ENCODE results near the gene MOV10L1.
"Not testable (repeated sequence)": the region's sequence is repeated elsewhere in the genome, so short reads cannot be mapped to it uniquely, and the experiment has no call there.

The MOV10L1 gene

GRCh38 chr22:50085211-50085972 lies 4.4 kb upstream of the MOV10L1 start, which contains the start of gene MLC1:
TSS of gene MLC1 (minus strand) at chr22:50085426. CDS start at chr22:50084902, 524 bp downstream.
- Histone ChIP-seq H3K4me2 (ENCODE audit: low read length) (0 out of 2 replicates have a peak within 1 kb of the TSS, but pooled peaks have one; percentile 38), H3K27me3 (ENCODE audit: insufficient read depth, low read length) (peaks cover 9% of the 10 kb centered on the region; the same call in 1 of the 2 replicates), H3K9ac (ENCODE audit: low read length) (no peak within 1 kb of the TSS), H3K36me3 (ENCODE audit: insufficient read depth, low read length) (no peaks in the 10 kb centered on the region; the same call in 1 of the 2 replicates), H3K79me2 (ENCODE audit: insufficient read depth, low read length) (no peaks in the 10 kb centered on the region), H3F3A (ENCODE audit: insufficient read depth, low read length) (no peaks in the 10 kb centered on the region), H3K9me3 (ENCODE audit: low read length) (peaks cover 11% of the 10 kb centered on the region; the same call in 1 of the 2 replicates), H3K9me2 (ENCODE audit: low read depth, low read length) (no peaks in the 10 kb centered on the region), H3K4me1 (ENCODE audit: insufficient read depth, low read length, severe bottlenecking) (peaks cover 7% of the 10 kb centered on the region), H2AFZ (ENCODE audit: low read length) (no peak within 1 kb of the TSS), H3K27ac (ENCODE audit: low read depth, low read length, poor library complexity, severe bottlenecking) (no peak within 1 kb of the TSS), H3K4me3 (ENCODE audit: low read depth, low read length, poor library complexity, severe bottlenecking) (no peak within 1 kb of the TSS), H4K20me1 (ENCODE audit: insufficient read depth, low read length) (no peaks in the 10 kb centered on the region)
- TF ChIP-seq, protein P1, sequence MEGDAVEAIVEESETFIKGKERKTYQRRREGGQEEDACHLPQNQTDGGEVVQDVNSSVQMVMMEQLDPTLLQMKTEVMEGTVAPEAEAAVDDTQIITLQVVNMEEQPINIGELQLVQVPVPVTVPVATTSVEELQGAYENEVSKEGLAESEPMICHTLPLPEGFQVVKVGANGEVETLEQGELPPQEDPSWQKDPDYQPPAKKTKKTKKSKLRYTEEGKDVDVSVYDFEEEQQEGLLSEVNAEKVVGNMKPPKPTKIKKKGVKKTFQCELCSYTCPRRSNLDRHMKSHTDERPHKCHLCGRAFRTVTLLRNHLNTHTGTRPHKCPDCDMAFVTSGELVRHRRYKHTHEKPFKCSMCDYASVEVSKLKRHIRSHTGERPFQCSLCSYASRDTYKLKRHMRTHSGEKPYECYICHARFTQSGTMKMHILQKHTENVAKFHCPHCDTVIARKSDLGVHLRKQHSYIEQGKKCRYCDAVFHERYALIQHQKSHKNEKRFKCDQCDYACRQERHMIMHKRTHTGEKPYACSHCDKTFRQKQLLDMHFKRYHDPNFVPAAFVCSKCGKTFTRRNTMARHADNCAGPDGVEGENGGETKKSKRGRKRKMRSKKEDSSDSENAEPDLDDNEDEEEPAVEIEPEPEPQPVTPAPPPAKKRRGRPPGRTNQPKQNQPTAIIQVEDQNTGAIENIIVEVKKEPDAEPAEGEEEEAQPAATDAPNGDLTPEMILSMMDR (IDR thresholded peaks at IDR 0.05; ENCODE audit: low read length) = no peak
- TF ChIP-seq EZH2 (IDR thresholded peaks at IDR 0.05; ENCODE audit: borderline replicate concordance, low read length) = no peak

- H3K4me3 ChIP-seq (ENCODE audit: low read depth, low read length, poor library complexity, severe bottlenecking) = no peak overlapping the region
- no peak overlapping the region for H3K4me2 ChIP-seq (ENCODE audit: low read length)
- no peak for TF ChIP-seq EZH2 (IDR thresholded peaks at IDR 0.05; ENCODE audit: borderline replicate concordance, low read length)
- TF ChIP-seq, protein P1 (IDR thresholded peaks at IDR 0.05; ENCODE audit: low read length) = no peak
- no peak overlapping the region for H2AFZ ChIP-seq (ENCODE audit: low read length)
- no peaks in the 10 kb centered on the region for H3K9me2 ChIP-seq (ENCODE audit: low read depth, low read length)
- no peaks in the 10 kb centered on the region for H4K20me1 ChIP-seq (ENCODE audit: insufficient read depth, low read length)
- H3K27me3 ChIP-seq (ENCODE audit: insufficient read depth, low read length) = peaks cover 9% of the 10 kb centered on the region; the same call in 1 of the 2 replicates
- H3F3A ChIP-seq (ENCODE audit: insufficient read depth, low read length) = no peaks in the 10 kb centered on the region
- no peaks in the 10 kb centered on the region for H3K79me2 ChIP-seq (ENCODE audit: insufficient read depth, low read length)
- H3K9ac ChIP-seq (ENCODE audit: low read length) = no peak overlapping the region
- no peaks in the 10 kb centered on the region; the same call in 1 of the 2 replicates for H3K36me3 ChIP-seq (ENCODE audit: insufficient read depth, low read length)
- H3K4me1 ChIP-seq (ENCODE audit: insufficient read depth, low read length, severe bottlenecking) = peaks cover 7% of the 10 kb centered on the region
- peaks cover 11% of the 10 kb centered on the region; the same call in 1 of the 2 replicates for H3K9me3 ChIP-seq (ENCODE audit: low read length)
- H3K27ac ChIP-seq (ENCODE audit: low read depth, low read length, poor library complexity, severe bottlenecking) = no peak overlapping the region
Measured at GRCh38 chr22:50086526-50086925, 3.3 kb upstream of the MOV10L1 start.

- not testable (repeated sequence) for H4K20me1 ChIP-seq (ENCODE audit: insufficient read depth, low read length); H3K9ac ChIP-seq (ENCODE audit: low read length); H3K79me2 ChIP-seq (ENCODE audit: insufficient read depth, low read length); H3K4me3 ChIP-seq (ENCODE audit: low read depth, low read length, poor library complexity, severe bottlenecking); H3K27me3 ChIP-seq (ENCODE audit: insufficient read depth, low read length); H2AFZ ChIP-seq (ENCODE audit: low read length); H3K9me2 ChIP-seq (ENCODE audit: low read depth, low read length); H3K27ac ChIP-seq (ENCODE audit: low read depth, low read length, poor library complexity, severe bottlenecking); H3F3A ChIP-seq (ENCODE audit: insufficient read depth, low read length); H3K4me1 ChIP-seq (ENCODE audit: insufficient read depth, low read length, severe bottlenecking); H3K4me2 ChIP-seq (ENCODE audit: low read length); H3K36me3 ChIP-seq (ENCODE audit: insufficient read depth, low read length)
- peaks cover 11% of the 10 kb centered on the region; the same call in 1 of the 2 replicates for H3K9me3 ChIP-seq (ENCODE audit: low read length)
Measured at GRCh38 chr22:50086975-50087374, 2.8 kb upstream of the MOV10L1 start.
